Measurements from ENCODE around the gene HOOK2. TPM values are rescaled to one million over a fixed set of nuclear protein-coding genes. Genes with fewer than 3 reads are reported as not detected.

Gene HOOK2
- total and polyA plus RNA-seq, 4 donors = 39.8 to 67.4 (median 50.6) TPM

DNA sequence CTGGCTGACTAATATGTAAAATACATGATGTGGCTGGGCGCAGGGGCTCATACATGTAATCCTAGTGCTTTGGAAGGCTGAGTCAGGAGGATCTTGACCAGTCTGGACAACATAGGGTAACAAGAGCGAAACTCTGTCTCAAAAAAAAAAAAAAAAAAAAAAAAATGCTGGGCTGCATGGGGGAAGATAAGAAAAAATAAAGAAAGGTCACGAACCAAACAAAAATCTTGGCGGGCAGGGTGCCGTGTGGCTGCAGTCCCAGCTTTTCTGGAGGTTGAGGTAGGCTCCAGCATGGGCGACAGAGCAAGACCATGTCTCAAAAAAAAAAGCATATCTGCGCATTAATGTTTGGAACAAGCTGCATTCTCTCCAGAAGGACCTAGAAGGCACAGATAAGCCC is 39.7 kb upstream of the HOOK2 start:
- H3K27ac ChIP-seq (ENCODE audit: low read depth in 1 of 2, low read length in 1 of 2) = no peak overlapping the region
- peaks cover 0 to 12% (median 9%) of the 10 kb centered on the region in 4 donors for H3K36me3 ChIP-seq (ENCODE audit: control insufficient read depth in 4 of 4, insufficient read depth in 4 of 4, low read length in 4 of 4)
- no peak for DNase-seq
- no peak for ATAC-seq (ENCODE audit: insufficient read depth, low FRiP score)
- no peak for TF ChIP-seq CTCF (IDR thresholded peaks at IDR 0.05; ENCODE audit: control extremely low read depth, extremely low read depth)
- no peak overlapping the region for H3K4me3 ChIP-seq
- H3K9ac ChIP-seq (ENCODE audit: insufficient read depth in 1 of 2, low read length in 2 of 2) = no peak overlapping the region
- no peaks in the 10 kb centered on the region for H3K9me3 ChIP-seq (ENCODE audit: control insufficient read depth in 4 of 4, insufficient read depth in 3 of 4, low read length in 3 of 4)
- H3K27me3 ChIP-seq (ENCODE audit: control insufficient read depth in 3 of 3, insufficient read depth in 3 of 3, low read length in 2 of 3) = no peaks in the 10 kb centered on the region
- H3K4me1 ChIP-seq (ENCODE audit: control insufficient read depth in 5 of 5, insufficient read depth in 5 of 5, low read length in 5 of 5) = no peaks in the 10 kb centered on the region
- 95 to 97% methylated on average over 7 of the region's 7 CpGs for WGBS, 2 donors

DNA sequence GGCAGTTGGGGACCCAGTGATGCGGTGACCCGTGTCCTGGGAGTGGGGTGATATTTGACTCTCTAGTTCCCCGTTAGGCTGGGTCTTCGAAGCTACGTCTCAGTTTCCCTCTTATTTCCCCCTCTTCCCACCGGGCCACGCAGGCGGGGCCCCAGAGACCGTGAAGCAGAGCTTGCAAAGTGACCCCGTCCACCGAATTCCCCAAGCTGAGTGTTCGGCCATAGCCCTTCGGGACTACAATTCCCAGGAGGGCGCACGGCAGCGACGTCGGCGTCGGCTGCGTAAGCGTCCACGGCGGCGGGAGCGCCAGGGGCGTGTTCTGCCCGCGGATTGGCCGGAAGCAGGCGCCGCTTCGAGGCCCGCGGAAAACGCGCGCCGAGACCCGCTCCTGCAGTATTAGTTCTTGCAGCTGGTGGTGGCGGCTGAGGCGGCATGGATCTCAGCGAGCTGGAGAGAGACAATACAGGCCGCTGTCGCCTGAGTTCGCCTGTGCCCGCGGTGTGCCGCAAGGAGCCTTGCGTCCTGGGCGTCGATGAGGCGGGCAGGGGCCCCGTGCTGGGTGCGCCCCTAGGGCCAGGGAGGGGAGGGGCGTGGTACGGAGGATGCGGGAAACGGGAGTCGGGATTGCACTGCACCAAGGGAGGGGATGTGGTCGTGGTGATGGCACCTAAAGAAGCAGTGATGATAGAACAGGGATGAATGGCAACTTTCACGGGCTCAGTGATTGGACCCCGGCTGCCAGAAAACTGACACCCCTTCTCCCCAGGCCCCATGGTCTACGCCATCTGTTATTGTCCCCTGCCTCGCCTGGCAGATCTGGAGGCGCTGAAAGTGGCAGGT is 31.1 kb upstream of the HOOK2 start, which contains the start of gene RNASEH2A:
Gene RNASEH2A, plus strand, starts transcription at position 343 of the 840 bp plus-strand sequence. Its CDS starts 90 bp downstream, at position 433.
- WGBS, 2 donors = 4 to 5% methylated on average over 66 of the region's 66 CpGs
- peaks cover 3 to 18% (median 9%) of the 10 kb centered on the region in 5 donors for H3K4me1 ChIP-seq (ENCODE audit: control insufficient read depth in 5 of 5, insufficient read depth in 5 of 5, low read length in 5 of 5)
- ATAC-seq (ENCODE audit: insufficient read depth, low FRiP score) (peak; percentile 92), DNase-seq (peak; percentile 92 to 95 (median 93))
- H3K9ac ChIP-seq (ENCODE audit: insufficient read depth in 1 of 2, low read length in 2 of 2) = peak within 1 kb of the TSS; percentile 58 to 78
- H3K4me3 ChIP-seq = peak within 1 kb of the TSS; percentile 79
- H3K27ac ChIP-seq (ENCODE audit: low read depth in 1 of 2, low read length in 1 of 2) = peak within 1 kb of the TSS; percentile 50 to 74
- peaks cover 0 to 17% (median 7%) of the 10 kb centered on the region in 4 donors for H3K36me3 ChIP-seq (ENCODE audit: control insufficient read depth in 4 of 4, insufficient read depth in 4 of 4, low read length in 4 of 4)
- no peaks in the 10 kb centered on the region for H3K27me3 ChIP-seq (ENCODE audit: control insufficient read depth in 3 of 3, insufficient read depth in 3 of 3, low read length in 2 of 3)
- no peak for TF ChIP-seq CTCF (IDR thresholded peaks at IDR 0.05; ENCODE audit: control extremely low read depth, extremely low read depth)
- H3K9me3 ChIP-seq (ENCODE audit: control insufficient read depth in 4 of 4, insufficient read depth in 3 of 4, low read length in 3 of 4) = no peaks in the 10 kb centered on the region

DNA sequence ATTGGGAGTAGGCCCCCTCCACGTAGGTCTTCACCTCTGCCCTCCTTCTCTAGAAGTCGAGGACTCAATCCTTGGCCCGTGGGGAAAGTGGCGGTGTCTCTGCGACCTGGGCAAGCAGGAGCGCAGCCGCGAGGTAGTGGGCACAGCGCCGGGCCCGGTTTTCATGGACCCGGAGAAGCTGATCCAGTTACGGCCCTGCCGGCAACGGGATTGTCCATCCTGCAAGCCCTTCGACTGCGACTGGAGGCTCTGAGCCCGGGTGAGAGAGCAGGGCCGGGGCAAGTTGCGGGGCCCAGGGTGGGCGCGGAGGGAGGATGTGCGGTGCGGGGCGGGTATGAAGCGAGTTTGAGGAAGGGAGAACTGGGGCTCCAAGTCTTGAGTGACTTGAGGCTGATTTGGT is 28.7 kb upstream of the HOOK2 start:
- DNase-seq (no peak), ATAC-seq (ENCODE audit: insufficient read depth, low FRiP score) (no peak)
- no peak overlapping the region for H3K4me3 ChIP-seq
- TF ChIP-seq CTCF (IDR thresholded peaks at IDR 0.05; ENCODE audit: control extremely low read depth, extremely low read depth) = no peak
- H3K36me3 ChIP-seq (ENCODE audit: control insufficient read depth in 4 of 4, insufficient read depth in 4 of 4, low read length in 4 of 4) = peaks cover 0 to 17% (median 7%) of the 10 kb centered on the region in 4 donors
- H3K4me1 ChIP-seq (ENCODE audit: control insufficient read depth in 5 of 5, insufficient read depth in 5 of 5, low read length in 5 of 5) = peaks cover 3 to 30% (median 10%) of the 10 kb centered on the region in 5 donors
- H3K9ac ChIP-seq (ENCODE audit: insufficient read depth in 1 of 2, low read length in 2 of 2) = no peak overlapping the region
- no peaks in the 10 kb centered on the region for H3K27me3 ChIP-seq (ENCODE audit: control insufficient read depth in 3 of 3, insufficient read depth in 3 of 3, low read length in 2 of 3)
- H3K9me3 ChIP-seq (ENCODE audit: control insufficient read depth in 4 of 4, insufficient read depth in 3 of 4, low read length in 3 of 4) = no peaks in the 10 kb centered on the region
- H3K27ac ChIP-seq (ENCODE audit: low read depth in 1 of 2, low read length in 1 of 2) = no peak overlapping the region
- 93 to 95% methylated on average over 26 of the region's 26 CpGs for WGBS, 2 donors

Measured in lung (tissue), 12 donors.